GM12878 (cell line): ENCODE results near the gene SPHKAP. TPM values are rescaled to one million over a fixed set of nuclear protein-coding genes. Genes with fewer than 3 reads are reported as not detected.

Source experiments
- ATAC-seq: fragments of 200-7000 bp; cut with Tn5 transposase; 3 replicates; pipeline ENCODE4 v1.9.1; 2020; ENCODE audit warnings: mild to moderate bottlenecking, moderate library complexity
- BruUV-seq: library from RNA; stranded (reverse); fragments of 400-500 nt; replicated peaks from 2 replicates; lab custom pipeline; 2021; lab: Mats Ljungman, UMichigan
- CTCF ChIA-PET: fragments of 300-600 bp; sonication (Branson Sonifier 250); formaldehyde crosslinking; extraction: SDS; loops from one replicate; lab custom pipeline; 2021; ENCODE audit warnings: inconsistent platforms; lab: Yijun Ruan, JAX
- POLR2A ChIA-PET: fragments of 350-600 bp; formaldehyde crosslinking; extraction: SDS; loops from one replicate; lab custom pipeline; 2021; ENCODE audit warnings: inconsistent platforms; lab: Charles Lee
- RAD21 ChIA-PET: fragments of 300-600 bp; sonication (Branson Sonifier 250); formaldehyde crosslinking; loops from one replicate; lab custom pipeline; 2023; ENCODE audit warnings: antibody characterized with exemption; ENCODE audit not compliant: unreplicated experiment; lab: Charles Lee
- SMC1A ChIA-PET: fragments of 300-600 bp; sonication (Branson Sonifier 250); formaldehyde crosslinking; loops from one replicate; lab custom pipeline; 2023; ENCODE audit not compliant: unreplicated experiment, uncharacterized antibody; lab: Charles Lee
- DNase-seq: peaks from one replicate; pipeline ENCODE4 v3.0.0-alpha.2; 2011; ENCODE audit warnings: low read depth, low spot score
- FAIRE-seq: peaks from 3 replicates; lab custom pipeline; 2011; peaks lifted over from hg19 to GRCh38; lab: Jason Lieb, UNC
- H2AFZ ChIP-seq: 2 replicates; pipeline ENCODE4 v1.6.0; 2011; ENCODE audit warnings: low read depth, low read length, control low read depth; ENCODE audit not compliant: control insufficient read depth
- H3K27ac ChIP-seq: 2 replicates; pipeline ENCODE4 v1.5.1; 2011; ENCODE audit warnings: control low read depth; ENCODE audit not compliant: control insufficient read depth, insufficient read depth
- H3K27me3 ChIP-seq, 2 experiments: replicated peaks in 1 of 2; 2 replicates each; pipeline versions ENCODE4 v1.6.0 to v1.6.1; 2011; ENCODE audit warnings: low read length in 1 of 2; ENCODE audit not compliant: control insufficient read depth in 2 of 2, insufficient read depth in 2 of 2
- H3K36me3 ChIP-seq, 2 experiments: 2 replicates each; pipeline ENCODE4 v1.5.1; 2011; ENCODE audit warnings: low read length in 1 of 2; ENCODE audit not compliant: control insufficient read depth in 2 of 2, insufficient read depth in 2 of 2
- H3K4me1 ChIP-seq: 2 replicates; pipeline ENCODE4 v1.6.1; 2011; ENCODE audit warnings: mild to moderate bottlenecking, low read length, moderate library complexity, mixed read lengths; ENCODE audit not compliant: control insufficient read depth, insufficient read depth
- H3K4me2 ChIP-seq: 2 replicates; pipeline ENCODE4 v1.6.0; 2011; ENCODE audit warnings: control low read depth; ENCODE audit not compliant: control insufficient read depth, insufficient read depth
- H3K4me3 ChIP-seq: fragments of 200-600 bp; sonication (generic); 2 replicates; pipeline ENCODE4 v1.5.1; 2016
- H3K79me2 ChIP-seq: 2 replicates; pipeline ENCODE4 v1.6.0; 2011; ENCODE audit warnings: low read length; ENCODE audit not compliant: control insufficient read depth, insufficient read depth
- H3K9ac ChIP-seq: 2 replicates; pipeline ENCODE4 v1.8.0; 2011; ENCODE audit warnings: low read length, control low read depth, mixed read lengths; ENCODE audit not compliant: control insufficient read depth, insufficient read depth
- H3K9me3 ChIP-seq: replicated peaks from 3 replicates; pipeline ENCODE4 v1.5.1; 2011; ENCODE audit warnings: mild to moderate bottlenecking, low read length; ENCODE audit not compliant: control insufficient read depth, insufficient read depth
- H4K20me1 ChIP-seq: 2 replicates; pipeline ENCODE4 v1.6.0; 2011; ENCODE audit not compliant: control insufficient read depth, insufficient read depth
- BHLHE40 ChIP-seq, 2 experiments: fragments of 450-650 bp in 1 of 2; IDR thresholded peaks; 2 replicates each; pipeline ENCODE4 v1.6.1; 2011 to 2017; ENCODE audit warnings: low read depth in 2 of 2, borderline replicate concordance in 1 of 2, improper control_type of control experiment in 1 of 2, low read length in 1 of 2, mild to moderate bottlenecking in 1 of 2
- ETV6 ChIP-seq, 2 experiments: fragments of 450-650 bp in 1 of 2; IDR thresholded peaks in 1 of 2; conservative IDR thresholded peaks in 1 of 2; 2 replicates each; pipeline ENCODE4 v1.6.1; 2014; ENCODE audit warnings: antibody characterized with exemption in 1 of 2, borderline replicate concordance in 1 of 2, low read depth in 1 of 2, mild to moderate bottlenecking in 1 of 2, moderate library complexity in 1 of 2
- MTA3 ChIP-seq: IDR thresholded peaks from 2 replicates; pipeline ENCODE4 v1.6.1; 2012; ENCODE audit warnings: low read length, inconsistent platforms, borderline replicate concordance
- PAX5 ChIP-seq: IDR thresholded peaks from 2 replicates; pipeline ENCODE4 v1.6.1; 2011; ENCODE audit warnings: low read depth, low read length, borderline replicate concordance
- POU2F2 ChIP-seq: IDR thresholded peaks from 3 replicates; pipeline ENCODE4 v1.6.1; 2011; ENCODE audit warnings: low read depth, mild to moderate bottlenecking, low read length, borderline replicate concordance
- SIX5 ChIP-seq: IDR thresholded peaks from 2 replicates; pipeline ENCODE4 v1.6.1; 2011; ENCODE audit warnings: mild to moderate bottlenecking, low read depth, low read length, moderate library complexity; ENCODE audit not compliant: severe bottlenecking
- SPI1 ChIP-seq: IDR thresholded peaks from 2 replicates; pipeline ENCODE4 v1.6.1; 2011; ENCODE audit warnings: low read depth, mild to moderate bottlenecking, low read length, moderate library complexity, borderline replicate concordance; ENCODE audit not compliant: insufficient read depth
- TCF12 ChIP-seq: IDR thresholded peaks from 2 replicates; pipeline ENCODE4 v1.6.1; 2011; ENCODE audit warnings: low read depth, mild to moderate bottlenecking, low read length
- TCF7 ChIP-seq: IDR thresholded peaks from 2 replicates; pipeline ENCODE4 v1.6.1; 2014; ENCODE audit warnings: antibody characterized with exemption, borderline replicate concordance
- ZNF384 ChIP-seq: IDR thresholded peaks from 2 replicates; pipeline ENCODE4 v1.6.1; 2012; ENCODE audit warnings: low read depth, mild to moderate bottlenecking, low read length, improper control_type of control experiment, borderline replicate concordance
- WGBS: methylation state at CpG from one replicate; pipeline ENCODE4 v1.1.6; 2016; ENCODE audit warnings: low lambda C conversion rate; ENCODE audit not compliant: insufficient replicate concordance, insufficient coverage; ENCODE audit errors: missing lambda C conversion rate; 5-methylcytosine and 5-hydroxymethylcytosine counted together
- in situ Hi-C: fragments of 300-500 bp; cut with MboI; formaldehyde crosslinking; loops from 9 replicates; pipeline ENCODE4 v1.14.3; 2018; ENCODE audit warnings: mixed read lengths
- intact Hi-C: fragments of 100-400 bp; cut with micrococcal nuclease; formaldehyde crosslinking; loops from one replicate; pipeline ENCODE4 v1.14.2; 2022; ENCODE audit not compliant: unreplicated experiment
- polyA plus RNA-seq, 11 experiments: library from polyadenylated mRNA; depleted of rRNA in 4 of 11; unstranded in 6 of 11; stranded (reverse) in 5 of 11; fragments of >200 nt; fragmentation: Nextera tagmentation in 4 of 11; fragmentation: Illumina TruSeq in 1 of 11; extraction: Ambion mirVana in 4 of 11; extraction: Trizol in 1 of 11; gene quantifications; 1 replicate in 1 of 11; 2 replicates in 10 of 11; pipeline versions ENCODE4 v1.2.1 to v1.2.3, GENCODE V29; 2011 to 2016; ENCODE audit warnings: inconsistent platforms in 2 of 11, missing spikeins in 2 of 11, low read depth in 1 of 11
- total RNA-seq, 4 experiments: library from RNA; depleted of rRNA in 3 of 4; stranded (reverse); fragments of >200 nt in 3 of 4; fragmentation: Illumina TruSeq in 1 of 4; extraction: Trizol in 1 of 4; gene quantifications; 2 replicates each; pipeline versions ENCODE4 v1.2.1 to v1.2.3, GENCODE V29; 2013 to 2021
- TF ChIP-seq, protein P1 (sequence below): IDR thresholded peaks from 2 replicates; pipeline ENCODE4 v1.6.1; 2012; ENCODE audit warnings: low read depth, low read length, improper control_type of control experiment
- TF ChIP-seq, protein P2 (sequence below): fragments of 450-650 bp; IDR thresholded peaks from 2 replicates; pipeline ENCODE4 v1.6.1; 2017; ENCODE audit warnings: mild to moderate bottlenecking
- TF ChIP-seq, protein P3 (sequence below): fragments of 450-650 bp; formaldehyde crosslinking; IDR thresholded peaks from 2 replicates; pipeline ENCODE4 v1.5.0; 2022; ENCODE audit warnings: mild to moderate bottlenecking, missing genetic modification characterization
- TF ChIP-seq, protein P4 (sequence below): fragments of 450-650 bp; IDR thresholded peaks from 2 replicates; pipeline ENCODE4 v1.6.1; 2016; ENCODE audit warnings: mild to moderate bottlenecking

Gene SPHKAP
- total and polyA plus RNA-seq, 10 of the 15 experiments (the other 5 are each of a cell fraction or from before 2014, with no cell fraction given) = 0.03 TPM; not detected in 9

DNA sequence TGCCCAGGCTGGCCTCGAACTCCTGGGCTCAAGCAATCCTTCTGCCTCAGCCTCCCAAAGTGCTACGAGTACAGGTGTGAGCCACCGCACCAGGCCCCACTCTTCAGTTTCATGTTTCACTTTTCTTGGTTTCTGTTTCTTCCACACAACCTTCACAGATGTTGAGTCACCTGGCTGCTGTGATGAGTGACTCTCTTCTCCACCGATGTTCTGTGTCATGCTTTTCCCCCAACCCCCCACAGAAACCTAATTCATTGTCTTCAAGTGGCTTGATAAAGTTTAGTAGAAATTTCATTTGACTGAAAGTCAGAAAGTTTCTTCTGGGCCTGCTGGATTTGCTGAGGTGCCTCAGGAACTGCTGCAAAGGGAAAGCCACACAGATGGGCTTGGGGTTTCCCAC is 78.5 kb downstream of the SPHKAP start:
- ChIA-PET RAD21 (no interaction called here), POLR2A (no interaction called here)
- ATAC-seq = peak; percentile 59
- TF ChIP-seq, protein P1, sequence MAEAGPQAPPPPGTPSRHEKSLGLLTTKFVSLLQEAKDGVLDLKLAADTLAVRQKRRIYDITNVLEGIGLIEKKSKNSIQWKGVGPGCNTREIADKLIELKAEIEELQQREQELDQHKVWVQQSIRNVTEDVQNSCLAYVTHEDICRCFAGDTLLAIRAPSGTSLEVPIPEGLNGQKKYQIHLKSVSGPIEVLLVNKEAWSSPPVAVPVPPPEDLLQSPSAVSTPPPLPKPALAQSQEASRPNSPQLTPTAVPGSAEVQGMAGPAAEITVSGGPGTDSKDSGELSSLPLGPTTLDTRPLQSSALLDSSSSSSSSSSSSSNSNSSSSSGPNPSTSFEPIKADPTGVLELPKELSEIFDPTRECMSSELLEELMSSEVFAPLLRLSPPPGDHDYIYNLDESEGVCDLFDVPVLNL = no peak
- TF ChIP-seq SIX5 (no peak), ETV6 (conservative IDR thresholded peaks at IDR 0.05 in 1 of 2, IDR thresholded peaks at IDR 0.05 in 1 of 2; ENCODE audit: borderline replicate concordance in 1 of 2, low read depth in 1 of 2) (no peak), PAX5 (no peak), MTA3 (no peak), TCF12 (peak; percentile 35; the same call in 1 of the 2 replicates), TCF7 (no peak), BHLHE40 (IDR thresholded peaks at IDR 0.05; ENCODE audit: borderline replicate concordance in 1 of 2, low read depth in 2 of 2, low read length in 1 of 2) (peak in 1 of 2 experiments; percentile 6; a peak in 1 of 4 replicates), POU2F2 (no peak), SPI1 (no peak), ZNF384 (no peak)
- TF ChIP-seq, protein P2, sequence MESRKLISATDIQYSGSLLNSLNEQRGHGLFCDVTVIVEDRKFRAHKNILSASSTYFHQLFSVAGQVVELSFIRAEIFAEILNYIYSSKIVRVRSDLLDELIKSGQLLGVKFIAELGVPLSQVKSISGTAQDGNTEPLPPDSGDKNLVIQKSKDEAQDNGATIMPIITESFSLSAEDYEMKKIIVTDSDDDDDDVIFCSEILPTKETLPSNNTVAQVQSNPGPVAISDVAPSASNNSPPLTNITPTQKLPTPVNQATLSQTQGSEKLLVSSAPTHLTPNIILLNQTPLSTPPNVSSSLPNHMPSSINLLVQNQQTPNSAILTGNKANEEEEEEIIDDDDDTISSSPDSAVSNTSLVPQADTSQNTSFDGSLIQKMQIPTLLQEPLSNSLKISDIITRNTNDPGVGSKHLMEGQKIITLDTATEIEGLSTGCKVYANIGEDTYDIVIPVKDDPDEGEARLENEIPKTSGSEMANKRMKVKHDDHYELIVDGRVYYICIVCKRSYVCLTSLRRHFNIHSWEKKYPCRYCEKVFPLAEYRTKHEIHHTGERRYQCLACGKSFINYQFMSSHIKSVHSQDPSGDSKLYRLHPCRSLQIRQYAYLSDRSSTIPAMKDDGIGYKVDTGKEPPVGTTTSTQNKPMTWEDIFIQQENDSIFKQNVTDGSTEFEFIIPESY = no peak
- TF ChIP-seq, protein P3, sequence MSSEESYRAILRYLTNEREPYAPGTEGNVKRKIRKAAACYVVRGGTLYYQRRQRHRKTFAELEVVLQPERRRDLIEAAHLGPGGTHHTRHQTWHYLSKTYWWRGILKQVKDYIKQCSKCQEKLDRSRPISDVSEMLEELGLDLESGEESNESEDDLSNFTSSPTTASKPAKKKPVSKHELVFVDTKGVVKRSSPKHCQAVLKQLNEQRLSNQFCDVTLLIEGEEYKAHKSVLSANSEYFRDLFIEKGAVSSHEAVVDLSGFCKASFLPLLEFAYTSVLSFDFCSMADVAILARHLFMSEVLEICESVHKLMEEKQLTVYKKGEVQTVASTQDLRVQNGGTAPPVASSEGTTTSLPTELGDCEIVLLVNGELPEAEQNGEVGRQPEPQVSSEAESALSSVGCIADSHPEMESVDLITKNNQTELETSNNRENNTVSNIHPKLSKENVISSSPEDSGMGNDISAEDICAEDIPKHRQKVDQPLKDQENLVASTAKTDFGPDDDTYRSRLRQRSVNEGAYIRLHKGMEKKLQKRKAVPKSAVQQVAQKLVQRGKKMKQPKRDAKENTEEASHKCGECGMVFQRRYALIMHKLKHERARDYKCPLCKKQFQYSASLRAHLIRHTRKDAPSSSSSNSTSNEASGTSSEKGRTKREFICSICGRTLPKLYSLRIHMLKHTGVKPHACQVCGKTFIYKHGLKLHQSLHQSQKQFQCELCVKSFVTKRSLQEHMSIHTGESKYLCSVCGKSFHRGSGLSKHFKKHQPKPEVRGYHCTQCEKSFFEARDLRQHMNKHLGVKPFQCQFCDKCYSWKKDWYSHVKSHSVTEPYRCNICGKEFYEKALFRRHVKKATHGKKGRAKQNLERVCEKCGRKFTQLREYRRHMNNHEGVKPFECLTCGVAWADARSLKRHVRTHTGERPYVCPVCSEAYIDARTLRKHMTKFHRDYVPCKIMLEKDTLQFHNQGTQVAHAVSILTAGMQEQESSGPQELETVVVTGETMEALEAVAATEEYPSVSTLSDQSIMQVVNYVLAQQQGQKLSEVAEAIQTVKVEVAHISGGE (CRISPR knock-in tag) = no peak
- TF ChIP-seq, protein P4, sequence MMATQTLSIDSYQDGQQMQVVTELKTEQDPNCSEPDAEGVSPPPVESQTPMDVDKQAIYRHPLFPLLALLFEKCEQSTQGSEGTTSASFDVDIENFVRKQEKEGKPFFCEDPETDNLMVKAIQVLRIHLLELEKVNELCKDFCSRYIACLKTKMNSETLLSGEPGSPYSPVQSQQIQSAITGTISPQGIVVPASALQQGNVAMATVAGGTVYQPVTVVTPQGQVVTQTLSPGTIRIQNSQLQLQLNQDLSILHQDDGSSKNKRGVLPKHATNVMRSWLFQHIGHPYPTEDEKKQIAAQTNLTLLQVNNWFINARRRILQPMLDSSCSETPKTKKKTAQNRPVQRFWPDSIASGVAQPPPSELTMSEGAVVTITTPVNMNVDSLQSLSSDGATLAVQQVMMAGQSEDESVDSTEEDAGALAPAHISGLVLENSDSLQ = peak; percentile 35; the same call in 1 of the 2 replicates

More for the DNA sequence above, 78.5 kb downstream of the SPHKAP start:
- WGBS = 13% methylated on average over 4 of the region's 4 CpGs
- Histone ChIP-seq H3K4me3 (no peak overlapping the region), H2AFZ (no peak overlapping the region), H4K20me1 (no peaks in the 10 kb centered on the region), H3K9me3 (no peaks in the 10 kb centered on the region), H3K9ac (no peak overlapping the region), H3K36me3 (no peaks in the 10 kb centered on the region), H3K27me3 (no peaks in the 10 kb centered on the region), H3K79me2 (no peaks in the 10 kb centered on the region), H3K4me1 (no peaks in the 10 kb centered on the region), H3K27ac (no peak overlapping the region), H3K4me2 (no peak overlapping the region)
- no peak for FAIRE-seq
- in situ Hi-C loops (no loop called here), intact Hi-C loops (no loop called here)
- BruUV-seq = no TSS peak
- ChIA-PET CTCF (no interaction called here), SMC1A (interaction anchor here (0.7 to 1.1 kb wide), 2 partner anchors 9 to 384 kb away, joined by 3 to 4 read pairs; no protein-coding TSS in a partner anchor)
- peak; percentile 9 for DNase-seq
